BJ (cell line): ENCODE measurements around the gene MTHFS. TPM values are rescaled to one million over a fixed set of nuclear protein-coding genes. Genes with fewer than 3 reads are reported as not detected.
"Not testable (repeated sequence)": the region's sequence is repeated elsewhere in the genome, so short reads cannot be mapped to it uniquely, and the experiment has no call there.

Experiments used
- CTCF ChIA-PET: fragments of 350-600 bp; formaldehyde crosslinking; extraction: SDS; loops from one replicate; lab custom pipeline; 2021; ENCODE audit warnings: antibody characterized with exemption, inconsistent platforms; lab: Yijun Ruan, JAX
- POLR2A ChIA-PET: fragments of 300-600 bp; sonication (Branson Sonifier 250); formaldehyde crosslinking; extraction: SDS; loops from one replicate; lab custom pipeline; 2021; ENCODE audit warnings: antibody characterized with exemption; lab: Charles Lee
- DNase-seq: peaks from one replicate; pipeline ENCODE4 v3.0.0-alpha.2; 2011; ENCODE audit warnings: low read depth
- H3K27me3 ChIP-seq: 2 replicates; pipeline ENCODE4 v1.6.0; 2011; ENCODE audit warnings: low read length; ENCODE audit not compliant: control insufficient read depth, insufficient read depth
- H3K36me3 ChIP-seq: 2 replicates; pipeline ENCODE4 v1.5.1; 2011; ENCODE audit warnings: low read length; ENCODE audit not compliant: control insufficient read depth, insufficient read depth
- H3K4me3 ChIP-seq: 2 replicates; pipeline ENCODE4 v1.5.1; 2011; ENCODE audit warnings: low read depth, mild to moderate bottlenecking, control low read depth, low read length
- CTCF ChIP-seq: IDR thresholded peaks from 2 replicates; pipeline ENCODE4 v1.5.1; 2011; ENCODE audit warnings: low read depth, mild to moderate bottlenecking, control low read depth, inconsistent platforms, low read length, moderate library complexity; ENCODE audit not compliant: insufficient read depth
- polyA plus RNA-seq: library from polyadenylated mRNA; depleted of rRNA; stranded (reverse); fragments of >200 nt; gene quantifications from 2 replicates; pipeline ENCODE4 v1.2.3, GENCODE V29; 2011

The MTHFS gene
- polyA plus RNA-seq, 1 experiment = 30.7 TPM

- peaks cover 5% of the 10 kb centered on the region for H3K27me3 ChIP-seq
- TF ChIP-seq CTCF = no peak
- ChIA-PET CTCF (no interaction called here), POLR2A (no interaction called here)
- no peak overlapping the region for H3K4me3 ChIP-seq
- DNase-seq = no peak
- H3K36me3 ChIP-seq = no peaks in the 10 kb centered on the region
These were observed 32.6 kb upstream of the MTHFS start for GRCh38 chr15:79929412-79929811.

- H3K36me3 ChIP-seq, POLR2A ChIA-PET, DNase-seq, CTCF ChIA-PET, H3K27me3 ChIP-seq, H3K4me3 ChIP-seq: not testable (repeated sequence)
These were observed 29.3 kb upstream of the MTHFS start for GRCh38 chr15:79926116-79926515.

GRCh38 chr15:79924379-79924778, 27.6 kb upstream of the MTHFS start:
- CTCF ChIA-PET = no interaction called here

GRCh38 chr15:79923515-79924169, 26.8 kb upstream of the MTHFS start:
- no peak for TF ChIP-seq CTCF
- CTCF ChIA-PET = no interaction called here

More at GRCh38 chr15:79924379-79924778, 27.6 kb upstream of the MTHFS start:
- Histone ChIP-seq H3K27me3 (no peaks in the 10 kb centered on the region; the same call in 1 of the 2 replicates), H3K36me3 (peaks cover 4% of the 10 kb centered on the region), H3K4me3 (peak overlapping the region; percentile 79)
- no peak for DNase-seq
- POLR2A ChIA-PET = no interaction called here
- no peak for TF ChIP-seq CTCF

GRCh38 chr15:79923079-79923514, 26.3 kb upstream of the MTHFS start:
- ChIA-PET POLR2A (interaction anchor here (1.0 kb wide), 1 partner anchor 10 kb away, joined by 5 read pairs; no protein-coding TSS in a partner anchor), CTCF (interaction anchor here (1.2 kb wide), 1 partner anchor 70 kb away, joined by 3 read pairs; no protein-coding TSS in a partner anchor)
- Histone ChIP-seq H3K36me3 (peaks cover 5% of the 10 kb centered on the region), H3K4me3 (peak overlapping the region; percentile 79), H3K27me3 (no peaks in the 10 kb centered on the region)
- no peak for TF ChIP-seq CTCF
- no peak for DNase-seq

More at GRCh38 chr15:79923515-79924169, 26.8 kb upstream of the MTHFS start:
- Histone ChIP-seq H3K27me3 (no peaks in the 10 kb centered on the region), H3K36me3 (peaks cover 5% of the 10 kb centered on the region), H3K4me3 (peak overlapping the region; percentile 79)
- POLR2A ChIA-PET = interaction anchor here (1.0 kb wide), 1 partner anchor 10 kb away, joined by 5 read pairs; no protein-coding TSS in a partner anchor
- DNase-seq = peak; percentile 83
